Activated naive CD4-positive, alpha-beta T cell treated with anti-CD3 and anti-CD28 coated beads, Interleukin-2, amount 50 U/mL, for 72 hours (primary cell): ENCODE measurements around the gene PCAT6. TPM values are rescaled to one million over a fixed set of nuclear protein-coding genes. Genes with fewer than 3 reads are reported as not detected.
"Not testable (repeated sequence)": the region's sequence is repeated elsewhere in the genome, so short reads cannot be mapped to it uniquely, and the experiment has no call there.

ENCODE experiments used
- ATAC-seq, 2 donors: fragments of 150-1000 bp; cut with Tn5 transposase; 2 replicates each; pipeline ENCODE4 v1.10.0; 2021; ENCODE audit warnings: mild to moderate bottlenecking in 2 of 2, moderate library complexity in 2 of 2
- DNase-seq, 2 donors: peaks; one replicate each; pipeline ENCODE4 v3.0.0; 2021 to 2022; ENCODE audit warnings: low spot score in 2 of 2
- H3K27ac Mint-ChIP-seq, 2 donors: one replicate each; pipeline ENCODE4 v1.8.0; 2022; ENCODE audit warnings: mild to moderate bottlenecking in 2 of 2, mixed read lengths in 2 of 2
- H3K36me3 Mint-ChIP-seq, 2 donors: one replicate each; pipeline ENCODE4 v1.8.0; 2022; ENCODE audit warnings: mixed read lengths in 2 of 2
- H3K9me3 Mint-ChIP-seq, 2 donors: one replicate each; pipeline ENCODE4 v1.8.0; 2022; ENCODE audit warnings: mixed read lengths in 2 of 2
- total RNA-seq, 2 donors: library from RNA; stranded (reverse); gene quantifications; one replicate each; pipeline ENCODE4 v1.2.3, GENCODE V29; 2022

PCAT6 gene
- total RNA-seq, 2 donors from 2014 or later: 3.9 TPM; not detected in 1

GRCh38 chr1:202829223-202829622 lies 18.5 kb downstream of the PCAT6 start:
- ATAC-seq, H3K9me3 Mint-ChIP-seq: not testable (repeated sequence)

GRCh38 chr1:202831906-202832305 lies 21.2 kb downstream of the PCAT6 start:
- no peaks in the 10 kb centered on the region for H3K36me3 Mint-ChIP-seq
- no peak overlapping the region for H3K27ac Mint-ChIP-seq
- DNase-seq (no peak), ATAC-seq (no peak)
- no peaks in the 10 kb centered on the region for H3K9me3 Mint-ChIP-seq

More at GRCh38 chr1:202829223-202829622, 18.5 kb downstream of the PCAT6 start:
- H3K27ac Mint-ChIP-seq, H3K36me3 Mint-ChIP-seq, DNase-seq: not testable (repeated sequence)

- no peak for DNase-seq
- peak; percentile 62 to 73 for ATAC-seq
- Mint-ChIP-seq H3K9me3 (no peaks in the 10 kb centered on the region), H3K36me3 (no peaks in the 10 kb centered on the region), H3K27ac (peak overlapping the region; percentile 7 to 33)
Measured at GRCh38 chr1:202834771-202835547, 24.2 kb downstream of the PCAT6 start.

GRCh38 chr1:202835548-202836072 lies 24.9 kb downstream of the PCAT6 start:
- ATAC-seq (peak; percentile 79 to 82), DNase-seq (no peak)
- no peaks in the 10 kb centered on the region for H3K36me3 Mint-ChIP-seq
- H3K27ac Mint-ChIP-seq: peak overlapping the region in 1 of 2 donors; percentile 33
- H3K9me3 Mint-ChIP-seq: no peaks in the 10 kb centered on the region

- H3K36me3 Mint-ChIP-seq: no peaks in the 10 kb centered on the region
- no peak for ATAC-seq
- peak overlapping the region in 1 of 2 donors; percentile 33 for H3K27ac Mint-ChIP-seq
- no peak for DNase-seq
- H3K9me3 Mint-ChIP-seq: no peaks in the 10 kb centered on the region
Measured at GRCh38 chr1:202836623-202837403, 26.1 kb downstream of the PCAT6 start.

GRCh38 chr1:202837746-202838262 lies 27.1 kb downstream of the PCAT6 start:
- ATAC-seq (no peak), DNase-seq (no peak)
- Mint-ChIP-seq H3K36me3 (no peaks in the 10 kb centered on the region), H3K9me3 (no peaks in the 10 kb centered on the region), H3K27ac (no peak overlapping the region)

GRCh38 chr1:202843081-202843480 lies 32.3 kb downstream of the PCAT6 start:
- Mint-ChIP-seq H3K36me3 (no peaks in the 10 kb centered on the region), H3K27ac (no peak overlapping the region)

GRCh38 chr1:202844259-202844658 lies 33.5 kb downstream of the PCAT6 start:
- no peaks in the 10 kb centered on the region for H3K9me3 Mint-ChIP-seq
- DNase-seq (no peak), ATAC-seq (no peak)
- H3K27ac Mint-ChIP-seq: peak overlapping the region in 1 of 2 donors; percentile 26
- no peaks in the 10 kb centered on the region for H3K36me3 Mint-ChIP-seq

More at GRCh38 chr1:202843081-202843480, 32.3 kb downstream of the PCAT6 start:
- no peaks in the 10 kb centered on the region for H3K9me3 Mint-ChIP-seq
- DNase-seq: no peak
- ATAC-seq: no peak

GRCh38 chr1:202844935-202845334 lies 34.2 kb downstream of the PCAT6 start:
- Mint-ChIP-seq H3K36me3 (no peaks in the 10 kb centered on the region), H3K27ac (no peak overlapping the region), H3K9me3 (no peaks in the 10 kb centered on the region)
- ATAC-seq (no peak), DNase-seq (no peak)

GRCh38 chr1:202848191-202848542 lies 37.4 kb downstream of the PCAT6 start:
- ATAC-seq (peak in 1 of 2 donors; percentile 80), DNase-seq (no peak)
- Mint-ChIP-seq H3K36me3 (no peaks in the 10 kb centered on the region), H3K9me3 (no peaks in the 10 kb centered on the region), H3K27ac (peak overlapping the region in 1 of 2 donors; percentile 1)

- H3K9me3 Mint-ChIP-seq: no peaks in the 10 kb centered on the region
- no peaks in the 10 kb centered on the region for H3K36me3 Mint-ChIP-seq
- no peak for DNase-seq
- no peak for ATAC-seq
- no peak overlapping the region for H3K27ac Mint-ChIP-seq
Measured at GRCh38 chr1:202850593-202851362, 40.0 kb downstream of the PCAT6 start.

- Mint-ChIP-seq H3K9me3 (no peaks in the 10 kb centered on the region), H3K27ac (no peak overlapping the region), H3K36me3 (no peaks in the 10 kb centered on the region)
- ATAC-seq (peak; percentile 82 to 91), DNase-seq (peak in 1 of 2 donors; percentile 46)
Measured at GRCh38 chr1:202852163-202852904, 41.6 kb downstream of the PCAT6 start.

GRCh38 chr1:202854787-202855186 lies 44.0 kb downstream of the PCAT6 start:
- no peak overlapping the region for H3K27ac Mint-ChIP-seq
- H3K36me3 Mint-ChIP-seq: no peaks in the 10 kb centered on the region
- no peaks in the 10 kb centered on the region for H3K9me3 Mint-ChIP-seq
- ATAC-seq: no peak
- DNase-seq: no peak

- no peak overlapping the region for H3K27ac Mint-ChIP-seq
- no peaks in the 10 kb centered on the region for H3K36me3 Mint-ChIP-seq
- no peaks in the 10 kb centered on the region for H3K9me3 Mint-ChIP-seq
- ATAC-seq (no peak), DNase-seq (no peak)
Measured at GRCh38 chr1:202856014-202856413, 45.3 kb downstream of the PCAT6 start.

GRCh38 chr1:202857136-202857610 lies 46.4 kb downstream of the PCAT6 start:
- Mint-ChIP-seq H3K36me3 (no peaks in the 10 kb centered on the region), H3K27ac (no peak overlapping the region), H3K9me3 (no peaks in the 10 kb centered on the region)
- no peak for DNase-seq
- no peak for ATAC-seq

- Mint-ChIP-seq H3K9me3 (no peaks in the 10 kb centered on the region), H3K36me3 (no peaks in the 10 kb centered on the region), H3K27ac (no peak overlapping the region)
- no peak for ATAC-seq
- no peak for DNase-seq
Measured at GRCh38 chr1:202858331-202858730, 47.6 kb downstream of the PCAT6 start.
